ENCODE measurements around the gene ZNF343.
"Not testable (repeated sequence)": the region's sequence is repeated elsewhere in the genome, so short reads cannot be mapped to it uniquely, and the experiment has no call there.

ZNF343 gene

GRCh38 chr20:2508631-2509467, at the start of gene ZNF343:
TSS of gene ZNF343 (minus strand) at chr20:2508915. CDS start at chr20:2493895, 15,020 bp downstream.
- DNase-seq = peak; percentile 74

GRCh38 chr20:2557873-2558580, 49.3 kb upstream of the ZNF343 start:
- DNase-seq = no peak

DNA sequence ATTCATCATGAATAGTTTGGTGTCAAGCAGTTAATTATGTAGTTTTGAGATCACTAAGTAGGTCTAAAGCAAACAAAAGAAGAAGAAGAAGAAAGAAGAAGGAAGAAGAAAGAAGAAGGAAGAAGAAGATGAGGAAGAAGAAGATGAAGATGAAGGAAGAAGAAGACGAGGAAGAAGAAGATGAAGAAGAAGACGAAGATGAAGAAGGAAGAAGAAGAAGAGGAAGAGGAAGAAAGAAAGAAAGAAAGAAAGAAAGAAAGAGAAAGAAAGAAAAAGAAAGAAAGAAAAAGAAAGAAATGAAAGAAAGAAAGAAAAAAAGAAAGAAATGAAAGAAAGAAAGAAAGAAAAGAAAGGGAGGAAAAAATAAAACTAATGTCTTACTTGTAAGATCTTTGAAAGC, 36.9 kb upstream of the ZNF343 start:
- no peak for DNase-seq

GRCh38 chr20:2544211-2544610, 35.5 kb upstream of the ZNF343 start:
- no peak for DNase-seq

GRCh38 chr20:2542361-2542760, 33.6 kb upstream of the ZNF343 start:
- no peak for DNase-seq

DNA sequence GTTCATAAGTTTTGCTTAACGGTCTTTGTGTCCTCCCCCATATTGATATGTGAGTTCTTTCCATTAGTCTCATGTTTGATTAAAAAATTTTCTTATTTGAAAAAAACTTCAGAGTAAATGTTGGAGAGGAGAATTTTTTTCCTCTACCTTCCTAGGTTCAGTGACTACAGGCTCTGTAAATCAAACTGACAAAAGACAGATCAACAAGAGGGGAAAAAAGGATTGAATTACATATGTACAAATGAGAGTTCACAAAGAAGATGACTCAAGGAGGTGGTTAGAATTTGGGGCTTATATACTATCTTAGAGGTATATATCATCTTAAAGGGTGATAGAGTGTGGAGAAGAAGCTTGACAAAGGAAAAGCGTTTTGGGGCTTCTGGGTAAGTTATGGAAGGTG, 33.2 kb upstream of the ZNF343 start:
- DNase-seq = no peak

DNA sequence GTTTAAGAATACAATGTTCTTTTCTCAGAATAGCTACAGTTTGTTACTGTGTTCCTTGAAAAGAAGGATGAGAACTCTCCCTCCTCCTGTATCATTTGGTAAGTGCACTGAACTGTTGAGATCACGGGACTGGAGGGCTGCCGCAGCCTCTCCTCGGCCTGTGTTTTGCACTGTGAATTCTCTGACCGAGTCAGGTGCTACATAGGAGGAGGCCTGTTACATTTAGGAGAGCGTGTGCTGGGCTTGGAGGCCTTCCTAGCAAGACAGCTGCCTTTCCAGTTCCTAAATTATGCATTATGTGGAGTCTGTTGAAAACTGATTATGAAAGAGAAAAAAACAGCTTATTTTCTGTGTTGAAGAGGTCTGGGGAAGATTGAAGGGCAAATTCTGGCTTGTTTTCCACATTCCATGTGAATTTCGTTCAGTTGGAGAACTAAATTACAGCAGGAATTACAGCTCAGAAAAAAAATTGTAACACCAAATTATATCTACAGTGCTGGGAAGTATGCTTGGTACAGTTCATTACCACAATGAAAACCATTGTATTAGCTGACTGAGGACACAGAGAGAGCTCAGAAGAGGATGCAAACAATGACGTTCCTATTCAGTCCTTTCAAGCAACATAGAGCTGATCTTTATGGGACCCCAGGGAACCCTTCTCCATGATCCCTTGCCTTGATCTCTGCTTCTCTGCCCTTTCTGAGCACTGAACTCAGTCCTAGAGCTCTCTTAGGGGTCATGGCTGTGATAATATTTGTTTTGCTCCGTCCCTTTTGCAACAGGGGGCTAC, 30.4 kb upstream of the ZNF343 start:
- no peak for DNase-seq

DNA sequence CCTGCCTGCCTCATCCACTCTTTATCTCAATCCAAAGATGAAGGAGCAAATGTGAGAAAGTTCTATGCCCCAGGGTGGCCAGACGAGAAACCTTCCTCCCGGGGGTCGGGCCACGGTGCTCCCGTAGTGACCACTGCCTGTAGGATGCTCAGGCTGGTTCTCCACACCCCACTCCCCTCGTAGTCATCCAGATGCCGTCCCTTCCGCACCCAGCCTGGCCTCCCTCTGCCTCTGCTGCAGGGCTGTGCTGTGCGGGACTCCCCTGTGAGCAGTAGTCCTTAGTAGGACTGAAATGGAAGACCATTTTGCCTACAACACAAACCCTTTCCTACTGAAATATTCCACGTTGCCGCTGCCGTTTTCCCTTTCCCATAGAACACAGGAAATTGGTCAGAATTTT, 29.6 kb upstream of the ZNF343 start:
- DNase-seq = no peak

DNA sequence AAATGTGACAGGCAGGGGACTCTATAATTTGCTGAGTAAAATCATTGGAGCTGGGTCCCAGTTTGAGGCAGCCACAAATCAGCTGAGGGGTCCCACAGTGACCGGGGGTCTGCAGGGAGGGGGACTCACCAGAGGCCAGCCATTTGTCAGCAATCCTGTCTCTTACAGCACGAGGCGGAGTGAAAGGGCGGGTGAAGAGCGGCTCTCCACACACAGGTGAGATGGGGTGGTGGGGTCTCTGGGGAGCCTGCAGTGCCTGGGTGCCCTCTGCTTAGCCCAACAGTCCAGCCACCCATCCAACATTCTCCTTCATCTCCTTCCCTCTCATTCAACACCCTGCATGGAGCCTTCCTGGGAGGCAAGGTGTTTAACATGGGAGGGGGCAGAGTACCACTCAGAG, 28.4 kb upstream of the ZNF343 start:
- DNase-seq = no peak

- DNase-seq = no peak
These were observed 27.9 kb upstream of the ZNF343 start, which contains the start of gene TMC2 for GRCh38 chr20:2536560-2536986. TSS of gene TMC2 (plus strand) at chr20:2536573. CDS start at chr20:2536622, 49 bp downstream.

GRCh38 chr20:2535711-2536559, 27.2 kb upstream of the ZNF343 start:
- DNase-seq = no peak

DNA sequence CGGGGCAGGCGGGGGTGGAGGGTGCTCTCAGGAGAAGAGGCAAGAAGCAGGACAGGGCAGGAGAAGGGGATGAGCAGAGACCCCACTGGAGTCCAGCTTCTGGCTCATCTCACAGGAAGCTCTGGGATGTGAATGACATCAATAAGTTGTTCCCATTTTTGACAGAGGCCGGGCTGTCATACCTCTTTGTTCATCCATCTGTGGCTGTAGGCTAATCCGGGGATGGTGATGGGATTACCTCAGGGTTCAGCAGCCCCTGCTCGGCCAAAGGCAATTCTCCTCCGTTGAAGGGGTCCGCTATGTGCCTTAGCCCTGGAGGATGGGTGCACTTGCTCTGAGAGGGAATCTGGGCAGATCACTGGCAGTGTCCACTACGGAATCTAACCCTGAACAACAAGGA, 24.4 kb upstream of the ZNF343 start:
- DNase-seq = no peak

DNA sequence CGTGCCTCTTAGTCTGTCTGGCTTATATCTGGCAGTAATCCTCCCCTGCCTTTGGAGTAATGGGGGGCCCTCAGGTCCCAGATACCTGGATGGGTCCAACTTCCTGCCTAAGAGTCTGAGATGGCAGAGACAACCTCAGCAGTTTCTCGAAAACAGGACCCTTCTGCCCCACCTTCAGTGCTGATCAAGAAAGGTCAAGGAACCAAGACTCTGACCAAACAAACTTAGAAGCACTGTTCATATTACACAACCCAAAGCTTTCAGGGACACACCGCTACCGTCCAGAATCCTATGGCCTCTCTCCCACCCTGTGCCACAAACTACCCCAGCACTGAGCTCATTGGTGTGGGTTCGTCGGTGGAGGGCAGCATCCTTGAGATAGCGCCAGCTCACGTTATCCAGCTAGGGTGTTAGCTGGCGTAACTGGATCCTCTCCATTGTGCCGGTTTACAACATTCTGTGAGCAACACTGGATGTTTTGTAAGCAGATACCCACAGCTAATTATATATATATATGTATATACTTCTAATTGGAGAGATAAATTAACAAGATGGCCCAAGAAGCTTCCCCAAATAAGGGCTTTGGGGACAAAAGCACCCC, 20.1 kb upstream of the ZNF343 start:
- no peak for DNase-seq

GRCh38 chr20:2527762-2528161, 19.0 kb upstream of the ZNF343 start:
- no peak for DNase-seq

GRCh38 chr20:2526218-2526583, 17.5 kb upstream of the ZNF343 start:
- not testable (repeated sequence) for DNase-seq

GRCh38 chr20:2524709-2525506, 16.2 kb upstream of the ZNF343 start:
- peak; percentile 44 to 73 for DNase-seq

DNA sequence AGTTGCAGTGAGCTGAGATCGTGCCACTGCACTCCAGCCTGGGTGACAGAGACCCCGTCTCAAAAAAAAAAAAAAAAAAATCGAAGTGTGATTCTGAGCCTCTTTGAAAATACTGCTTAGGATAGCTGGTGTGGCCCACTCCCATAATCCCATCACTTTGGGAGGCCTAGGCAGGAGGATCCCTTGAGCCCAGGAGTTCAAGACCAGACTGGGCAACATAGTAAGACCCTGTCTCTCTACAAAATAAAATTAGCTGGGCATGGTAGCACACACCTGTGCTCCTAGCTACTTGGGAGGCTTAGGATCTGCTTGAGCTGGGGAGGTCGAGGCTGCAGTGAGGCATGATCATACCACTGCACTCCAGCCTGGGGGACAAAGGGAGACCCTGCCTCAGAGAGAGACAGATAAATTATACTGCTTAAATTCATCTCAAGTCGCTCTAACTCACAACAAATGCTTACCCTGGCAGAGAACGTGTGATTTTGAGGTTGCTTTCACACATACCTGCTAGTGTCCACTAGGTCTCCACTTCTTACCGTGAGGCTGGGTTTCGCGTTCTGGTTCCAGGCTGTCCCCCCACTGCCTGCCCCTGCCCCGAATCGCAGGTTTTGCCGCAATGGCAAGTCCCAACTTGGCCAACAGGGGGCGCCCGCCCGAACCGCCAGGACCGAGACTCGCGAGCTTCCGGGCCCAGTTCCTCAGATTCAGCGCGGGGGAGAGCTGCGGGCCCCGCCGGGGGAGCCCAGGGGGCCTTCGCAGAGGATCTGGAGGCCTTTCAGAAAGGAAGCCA, 15.4 kb upstream of the ZNF343 start:
- peak; percentile 71 to 77 for DNase-seq

DNA sequence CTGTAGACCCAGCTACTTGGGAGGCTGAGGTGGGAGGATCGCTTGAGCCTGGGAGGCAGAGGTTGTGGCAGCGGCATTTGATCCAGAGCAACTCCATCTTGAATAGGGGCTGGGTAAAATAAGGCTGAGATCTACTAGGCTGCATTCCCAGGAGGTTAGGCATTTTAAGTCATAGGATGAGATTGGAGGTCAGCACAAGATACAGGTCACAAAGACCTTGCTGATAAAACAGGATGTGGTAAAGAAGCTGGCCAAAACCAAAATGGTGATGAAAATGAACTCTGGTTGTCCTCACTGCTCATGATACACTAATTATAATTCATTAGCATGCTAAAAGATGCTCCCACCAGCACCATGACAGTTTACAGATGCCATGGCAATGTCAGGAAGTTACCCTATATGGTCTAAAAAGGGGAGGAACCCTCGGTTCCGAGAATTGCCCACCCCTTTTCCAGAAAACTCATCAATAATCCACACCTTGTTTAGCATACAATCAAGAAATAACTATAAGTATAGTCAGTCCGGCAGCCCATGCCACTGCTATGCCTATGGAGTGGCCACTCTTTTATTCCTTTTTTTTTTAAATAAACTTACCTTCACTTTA, 14.2 kb upstream of the ZNF343 start:
- DNase-seq = not testable (repeated sequence)

DNA sequence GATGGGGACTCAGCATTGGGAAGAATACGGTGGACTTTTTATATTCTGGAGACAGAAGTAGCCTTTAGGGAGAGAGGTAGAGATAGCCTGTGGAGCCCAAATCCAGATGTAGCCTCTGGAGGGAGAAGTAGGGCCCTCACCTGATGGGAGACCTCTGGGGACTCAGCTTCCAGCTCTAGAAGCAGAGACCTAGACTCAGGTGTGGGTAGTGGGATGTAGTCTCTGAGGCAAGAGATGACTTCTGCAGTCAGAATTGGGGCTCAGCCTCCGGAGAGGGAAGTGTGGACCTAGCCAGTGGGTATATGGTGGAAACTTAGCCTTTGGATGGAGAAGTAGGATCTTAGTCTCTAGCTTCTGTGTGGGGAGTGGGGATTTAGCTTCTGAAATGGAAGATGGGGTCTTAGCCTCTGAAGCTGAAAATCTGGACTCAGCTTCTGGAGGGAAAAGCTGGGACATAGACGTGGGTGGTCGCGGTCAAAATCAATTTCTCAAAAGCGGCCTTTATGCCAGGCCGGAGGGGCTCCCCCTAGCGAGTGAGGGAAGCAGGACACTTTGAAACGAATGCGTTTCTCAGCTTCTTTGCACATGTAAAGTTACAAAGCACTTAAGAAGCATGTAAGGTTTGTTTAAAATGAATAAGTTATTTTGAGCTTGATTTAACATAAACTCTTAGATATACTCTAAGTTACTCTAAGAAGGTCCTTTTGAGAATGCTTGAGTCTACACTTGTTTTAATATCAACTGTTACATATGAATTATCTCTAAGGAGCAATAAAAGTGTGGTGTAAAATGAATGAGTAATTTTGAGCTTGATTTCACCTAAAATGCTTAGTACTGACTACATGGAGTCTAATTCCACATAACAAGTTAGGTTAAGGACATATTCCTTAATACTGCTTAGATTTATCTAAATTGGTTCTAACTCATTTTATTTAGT, 12.9 kb upstream of the ZNF343 start:
- no peak for DNase-seq
